Cardiac septum (tissue), 1 donor: ENCODE results near the gene PARD3. TPM values are rescaled to one million over a fixed set of nuclear protein-coding genes. Genes with fewer than 3 reads are reported as not detected.

ENCODE experiments used
- DNase-seq: peaks from one replicate; pipeline ENCODE4 v3.0.0-alpha.2; 2020; ENCODE audit warnings: low spot score
- intact Hi-C: fragments of 100-400 bp; cut with DNase I; formaldehyde crosslinking; loops from one replicate; pipeline ENCODE4 v1.14.0; 2022
- total RNA-seq: library from RNA; stranded (reverse); fragmentation: NEBNext Ultra II Directional; extraction: Animal tissue kit (Norgen Biotek cat#: 25700); gene quantifications from one replicate; pipeline ENCODE4 v1.2.1, GENCODE V29; 2021
- donor health status: DM: no; HTN: no; CAD: no.

PARD3 gene
- total RNA-seq, 1 donor from 2014 or later, result 36.7 TPM

- intact Hi-C loops, result no loop called here
- DNase-seq, result no peak
Observed at GRCh38 chr10:34480345-34480744, 334.8 kb downstream of the PARD3 start.

- intact Hi-C loops, result no loop called here
- DNase-seq, result no peak
Observed at GRCh38 chr10:34479520-34480179, 335.4 kb downstream of the PARD3 start.

GRCh38 chr10:34477249-34477648 lies 337.8 kb downstream of the PARD3 start:
- intact Hi-C loops, result no loop called here
- DNase-seq, result no peak

DNA sequence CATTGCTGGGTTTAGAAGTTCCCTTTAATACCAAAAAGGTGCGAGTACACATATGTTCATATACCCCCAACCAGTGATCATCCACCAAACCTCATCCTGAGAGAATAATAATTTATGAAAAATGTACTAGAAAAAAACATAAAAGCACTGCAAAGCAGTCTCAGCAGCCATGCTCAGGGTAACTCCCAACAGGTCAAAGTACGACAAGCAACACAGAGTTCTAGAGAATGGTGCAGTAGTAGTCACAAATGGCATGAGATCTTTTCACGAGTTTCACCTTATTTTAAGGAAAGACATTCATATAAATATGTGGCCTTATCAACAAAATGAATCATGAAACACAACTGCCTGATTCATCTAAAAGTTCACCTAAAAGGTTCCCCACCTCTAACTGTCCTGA lies 338.5 kb downstream of the PARD3 start:
- no peak for DNase-seq
- intact Hi-C loops, result no loop called here

DNA sequence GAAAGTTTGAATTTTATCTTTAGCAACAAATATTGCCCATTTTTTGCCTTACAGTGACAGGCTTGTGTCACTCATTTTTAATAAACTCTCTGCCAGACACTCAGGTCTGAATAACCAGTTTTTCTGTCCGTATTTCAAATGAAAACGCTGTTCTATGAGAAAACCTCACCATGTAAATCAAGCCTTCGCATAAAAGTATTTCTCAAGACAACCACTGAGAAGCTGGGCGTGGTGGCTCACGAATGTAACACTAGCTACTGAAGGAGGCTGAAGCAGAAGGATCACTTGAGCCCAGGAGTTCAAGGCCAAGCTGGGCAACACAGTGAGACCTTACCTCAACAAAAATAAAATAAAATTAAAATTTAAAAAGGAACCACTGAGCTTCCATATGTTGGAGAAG lies 339.3 kb downstream of the PARD3 start:
- intact Hi-C loops, result no loop called here
- DNase-seq, result no peak

DNA sequence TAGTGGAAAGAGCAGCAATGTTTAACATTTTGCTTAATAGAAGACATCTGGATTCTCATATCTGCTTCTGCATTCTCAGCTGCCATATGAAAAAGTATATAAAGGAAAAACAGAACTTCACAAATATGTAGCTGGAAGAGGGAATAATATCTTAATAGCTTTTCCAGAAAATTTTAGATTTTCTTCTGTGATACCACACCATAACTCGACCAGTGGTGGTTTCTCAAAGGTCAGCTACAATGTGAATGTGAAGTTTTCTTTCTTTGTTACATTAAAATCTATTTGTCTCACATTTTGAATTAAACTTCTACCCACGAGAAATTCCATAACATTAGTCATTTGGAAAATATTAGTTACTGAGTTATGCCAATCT lies 339.8 kb downstream of the PARD3 start:
- intact Hi-C loops, result no loop called here
- no peak for DNase-seq

- intact Hi-C loops, result no loop called here
- DNase-seq, result no peak
Observed at GRCh38 chr10:34474555-34475273, 340.4 kb downstream of the PARD3 start.

DNA sequence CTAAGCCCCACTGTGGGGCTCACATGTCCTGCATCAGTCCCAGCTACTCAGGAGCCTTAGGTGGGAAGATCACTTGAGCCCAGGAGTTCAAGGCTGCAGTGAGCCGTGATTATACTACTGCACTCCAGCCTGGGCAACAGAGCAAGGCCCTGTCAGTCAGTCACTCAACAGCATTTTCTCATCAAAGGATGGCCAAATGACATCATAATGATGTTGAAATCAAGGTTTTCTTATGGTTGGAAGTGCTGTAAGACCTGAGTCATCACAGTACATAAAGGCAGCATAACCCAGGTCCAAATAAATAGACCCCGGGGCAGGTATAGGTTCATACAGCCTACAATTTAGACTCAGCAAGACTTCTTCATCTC lies 341.1 kb downstream of the PARD3 start:
- no peak for DNase-seq
- intact Hi-C loops, result no loop called here

- intact Hi-C loops, result no loop called here
- no peak for DNase-seq
Observed at GRCh38 chr10:34473174-34474008, 341.7 kb downstream of the PARD3 start.

- intact Hi-C loops, result no loop called here
- DNase-seq, result no peak
Observed at GRCh38 chr10:34470307-34470706, 344.8 kb downstream of the PARD3 start.

DNA sequence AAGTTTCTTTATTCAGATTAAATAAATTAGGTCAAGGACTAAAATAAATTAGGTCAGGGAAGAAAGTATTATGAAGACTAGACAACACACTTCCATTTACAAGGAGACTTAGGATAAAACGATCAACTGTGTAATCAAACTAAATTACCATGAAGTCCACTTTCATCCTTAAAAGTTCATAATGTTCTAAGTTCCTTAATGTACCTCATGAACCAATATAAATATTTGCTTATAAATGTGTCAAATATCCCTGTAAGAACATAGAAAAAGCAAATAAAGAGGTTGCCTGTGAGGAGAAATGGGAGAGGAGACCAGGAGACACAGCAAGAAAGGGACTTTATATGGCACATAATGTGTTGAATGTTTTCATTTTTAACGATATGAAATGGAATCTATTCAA lies 345.6 kb downstream of the PARD3 start:
- no peak for DNase-seq
- intact Hi-C loops, result no loop called here

DNA sequence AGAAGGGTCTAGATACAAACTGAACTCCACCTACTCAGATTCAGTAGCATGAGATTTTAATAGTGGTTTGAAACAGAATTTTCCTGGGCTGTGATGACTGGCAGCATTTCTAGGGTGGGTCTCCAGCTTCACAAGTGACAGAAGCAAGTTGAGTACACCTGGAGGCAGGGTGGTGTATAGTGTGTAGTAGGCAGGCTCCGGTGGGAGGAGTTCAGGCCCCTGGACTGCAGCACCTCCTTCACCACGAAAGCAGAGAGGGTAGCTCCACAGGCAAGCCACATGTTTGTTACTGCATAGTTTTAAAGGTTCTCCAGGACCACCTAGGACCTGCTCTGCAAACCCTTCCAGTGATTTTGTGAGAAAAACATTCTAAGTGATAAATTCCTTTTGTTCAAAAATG lies 347.2 kb downstream of the PARD3 start:
- intact Hi-C loops, result no loop called here

GRCh38 chr10:34467364-34467763 lies 347.7 kb downstream of the PARD3 start:
- DNase-seq, result no peak
- intact Hi-C loops, result no loop called here

More for the DNA sequence above, 347.2 kb downstream of the PARD3 start:
- DNase-seq, result no peak

DNA sequence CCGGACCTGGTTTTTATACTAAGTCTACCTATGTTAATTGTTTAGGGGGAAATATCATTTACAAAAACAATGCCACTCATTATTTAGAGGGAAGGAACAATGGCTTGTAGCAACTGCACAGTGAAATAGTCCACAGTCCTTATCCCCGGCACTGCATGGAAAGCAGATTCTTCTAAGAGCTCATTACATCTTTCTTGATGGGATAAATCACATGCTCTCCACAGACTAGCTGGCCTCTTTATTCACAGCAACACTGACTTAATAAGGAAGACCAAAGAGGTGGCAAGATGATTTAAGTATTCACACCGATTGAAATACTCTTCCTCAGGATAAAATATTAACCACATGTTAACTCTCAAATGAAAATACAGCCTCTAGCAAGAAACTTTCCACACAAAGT lies 349.4 kb downstream of the PARD3 start:
- intact Hi-C loops, result no loop called here

GRCh38 chr10:34464591-34464990 lies 350.5 kb downstream of the PARD3 start:
- DNase-seq, result no peak
- intact Hi-C loops, result no loop called here

More for the DNA sequence above, 349.4 kb downstream of the PARD3 start:
- no peak for DNase-seq

DNA sequence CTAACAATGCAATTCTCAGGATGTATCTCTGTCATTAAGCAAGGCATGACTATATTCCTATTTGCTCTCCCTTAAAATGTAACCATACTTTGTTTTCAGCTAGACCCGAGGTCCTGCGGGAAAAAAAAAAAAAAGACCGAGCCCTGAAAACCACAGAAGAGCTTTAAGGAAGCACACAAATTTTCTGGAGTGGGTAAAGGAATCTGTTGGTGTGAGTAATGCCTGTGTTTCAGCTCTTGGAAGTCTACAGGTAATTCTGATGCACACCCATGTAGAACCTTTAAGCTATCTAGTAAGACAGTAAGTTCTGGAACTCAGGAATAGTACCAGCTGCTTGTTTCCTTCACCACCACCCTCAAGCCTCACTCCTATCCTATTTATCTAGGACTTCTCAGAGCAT lies 351.1 kb downstream of the PARD3 start:
- no peak for DNase-seq
- intact Hi-C loops, result no loop called here

DNA sequence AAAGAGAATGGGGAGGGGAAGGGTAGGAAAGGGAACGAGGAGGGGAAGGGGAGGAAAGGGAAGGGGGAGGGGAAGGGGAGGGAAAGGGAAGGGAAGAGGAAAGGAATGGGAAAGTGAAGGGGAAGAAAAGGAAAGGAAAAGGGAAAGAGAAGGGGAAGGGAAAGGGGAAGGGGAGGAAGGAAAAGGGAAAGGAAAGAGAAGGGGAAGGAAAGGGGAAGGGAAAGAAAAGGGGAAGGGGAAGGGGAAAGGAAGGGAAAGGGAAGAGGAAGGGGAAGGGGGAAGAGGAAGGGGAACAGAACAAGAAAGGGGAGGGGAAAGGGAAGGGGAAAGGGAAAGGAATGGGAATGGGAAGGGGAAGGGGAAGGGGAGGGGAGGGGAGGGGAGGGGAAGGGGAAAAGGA lies 352.1 kb downstream of the PARD3 start:
- no peak for DNase-seq
- intact Hi-C loops, result no loop called here

DNA sequence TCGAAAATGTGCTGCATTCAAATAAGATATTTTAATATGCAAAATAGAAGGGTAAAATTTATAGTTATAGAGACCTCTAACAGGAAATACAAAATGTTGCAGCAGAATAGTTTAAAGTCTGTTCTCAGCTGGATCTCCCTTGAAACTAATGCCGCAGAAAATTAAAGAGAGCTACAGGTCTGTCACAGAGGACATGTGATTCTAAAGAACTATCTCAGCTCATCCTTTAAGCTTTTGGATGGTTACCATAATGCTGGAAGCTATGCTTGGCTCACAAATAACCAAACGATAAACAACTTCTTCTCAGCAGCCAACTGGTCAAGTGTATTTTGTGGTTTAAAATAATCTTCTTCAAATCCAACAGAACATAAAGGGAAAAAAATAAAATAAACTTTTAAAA lies 353.0 kb downstream of the PARD3 start:
- intact Hi-C loops, result no loop called here

DNA sequence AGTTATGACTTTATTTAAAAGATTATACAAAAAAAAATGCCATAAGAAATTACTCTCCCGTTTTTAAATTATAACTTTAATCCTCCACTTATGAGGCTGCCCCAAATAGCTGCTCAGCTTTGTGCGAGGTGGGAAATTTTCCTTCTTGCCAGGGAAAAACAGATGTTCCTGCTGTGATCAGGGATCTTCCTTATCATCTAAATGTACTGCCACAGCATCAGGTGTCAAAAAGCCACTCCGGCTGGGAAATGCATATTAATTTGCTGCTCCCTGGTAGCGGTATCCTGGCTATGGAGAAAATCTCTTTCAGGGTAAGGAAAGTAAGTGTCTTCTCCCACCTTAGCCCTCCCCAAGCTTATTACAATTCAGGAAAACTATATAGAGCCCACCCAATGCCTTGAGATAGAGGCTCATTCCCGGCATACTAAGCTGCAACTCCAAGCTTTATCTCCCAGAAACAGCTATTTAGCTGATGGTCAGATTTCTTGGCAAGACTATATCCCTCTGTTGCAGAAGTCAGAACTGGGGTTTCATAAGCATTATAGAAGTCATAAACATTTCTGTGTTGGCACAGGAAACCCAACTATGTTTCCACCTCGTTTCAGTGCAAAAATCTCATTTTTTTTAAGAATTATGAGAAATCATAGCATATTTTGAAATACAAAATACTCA lies 360.4 kb downstream of the PARD3 start:
- intact Hi-C loops, result no loop called here
- no peak for DNase-seq

More for the DNA sequence above, 353.0 kb downstream of the PARD3 start:
- DNase-seq, result no peak

- no peak for DNase-seq
- intact Hi-C loops, result no loop called here
Observed at GRCh38 chr10:34449836-34450235, 365.3 kb downstream of the PARD3 start.
